SK-MEL-5 (cell line): ENCODE data around the gene ULK2. TPM values are rescaled to one million over a fixed set of nuclear protein-coding genes. Genes with fewer than 3 reads are reported as not detected.
"Not testable (repeated sequence)": the region's sequence is repeated elsewhere in the genome, so short reads cannot be mapped to it uniquely, and the experiment has no call there.

Experiments used
- DNase-seq: peaks from one replicate; pipeline ENCODE4 v3.0.0-alpha.2; 2016; ENCODE audit warnings: low read depth, low spot score
- in situ Hi-C: cut with HindIII; loops from 2 replicates; pipeline ENCODE4 v1.10.0; 2016; ENCODE audit warnings: low sequenced_read_pairs, high pct_unique_total_duplicates, low pct_unique_long_range_greater_than_20kb
- total RNA-seq: library from RNA; depleted of rRNA; stranded (reverse); fragments of >200 nt; shearing (Covaris generic); gene quantifications from 2 replicates; pipeline ENCODE4 v1.2.3, GENCODE V29; 2014

ULK2 gene
- total RNA-seq, 1 experiment from 2014 or later, result 6.5 TPM

DNA sequence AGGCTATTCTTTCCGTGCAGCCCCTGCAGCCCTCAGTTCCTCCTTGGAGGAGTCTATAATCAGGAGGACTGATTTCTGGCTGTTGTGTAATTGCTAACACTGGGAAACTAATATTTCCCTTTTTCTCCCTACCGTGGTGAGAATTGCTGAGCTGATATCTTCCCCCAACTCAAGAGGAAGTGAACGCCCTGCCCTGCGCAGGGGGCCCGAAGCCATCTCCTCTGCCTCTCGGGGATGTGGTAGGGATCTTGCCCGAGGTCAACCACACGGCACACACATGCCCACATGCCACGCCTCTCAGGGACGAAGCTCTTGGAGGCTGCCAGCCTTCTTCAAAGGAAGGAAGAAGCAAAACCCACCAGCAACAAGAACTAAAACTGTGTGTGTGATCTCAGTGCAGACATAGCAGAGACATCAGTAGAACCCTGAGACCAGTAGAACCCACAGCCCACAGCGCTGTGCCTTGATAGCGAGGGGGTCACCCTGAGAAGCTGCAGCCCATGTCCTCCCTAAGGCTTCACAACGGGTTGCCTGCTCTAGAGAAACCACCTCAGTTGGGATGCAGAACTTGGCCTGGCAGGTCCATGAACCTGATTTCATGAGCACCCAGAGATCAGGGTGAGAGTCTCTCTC is 8.9 kb upstream of the ULK2 start:
- in situ Hi-C loops, result no loop called here

GRCh38 chr17:19874256-19874655 is 6.5 kb upstream of the ULK2 start:
- in situ Hi-C loops, result no loop called here

More for the DNA sequence above, 8.9 kb upstream of the ULK2 start:
- DNase-seq, result no peak

DNA sequence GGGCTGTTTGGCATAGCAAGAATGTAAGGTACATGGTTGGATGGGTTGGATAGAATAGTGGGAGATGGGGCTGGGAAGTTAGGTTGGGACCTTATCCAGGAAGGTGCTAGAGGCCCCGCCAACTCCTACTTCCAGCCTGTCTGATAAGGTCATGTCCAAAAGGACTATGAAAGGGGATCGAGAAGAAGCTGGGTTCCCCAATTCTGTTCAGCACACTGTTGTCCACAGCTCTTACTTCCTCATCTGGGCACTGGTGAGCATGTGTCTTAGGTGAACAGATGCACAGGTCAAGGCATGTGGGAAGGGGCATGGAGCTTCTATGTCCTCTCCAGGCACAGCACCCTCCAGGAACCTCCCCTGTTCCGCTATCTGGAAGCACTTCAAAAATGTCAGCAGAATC is 5.6 kb upstream of the ULK2 start:
- in situ Hi-C loops, result no loop called here
- no peak for DNase-seq

More at GRCh38 chr17:19874256-19874655, 6.5 kb upstream of the ULK2 start:
- no peak for DNase-seq

GRCh38 chr17:19868079-19868395 is 301 bp upstream of the ULK2 start:
- in situ Hi-C loops, result no loop called here
- DNase-seq, result no peak

DNA sequence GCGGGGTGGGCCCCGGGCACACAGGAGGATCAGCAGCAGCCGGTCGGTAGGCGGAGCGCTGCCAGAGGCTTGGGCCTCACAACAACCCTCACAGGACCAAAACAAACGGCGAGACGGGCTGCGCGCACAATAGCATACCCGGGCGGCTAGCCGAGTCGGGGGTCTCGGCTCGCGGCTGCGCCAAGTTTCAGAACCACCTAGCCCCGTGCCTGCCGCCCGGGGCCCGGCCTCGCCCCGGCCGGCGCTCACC is 732 bp downstream of the ULK2 start:
- DNase-seq, result peak; percentile 44
- in situ Hi-C loops, result no loop called here

- DNase-seq, result no peak
- in situ Hi-C loops, result no loop called here
These were observed 2.7 kb downstream of the ULK2 start for GRCh38 chr17:19865021-19865420.

DNA sequence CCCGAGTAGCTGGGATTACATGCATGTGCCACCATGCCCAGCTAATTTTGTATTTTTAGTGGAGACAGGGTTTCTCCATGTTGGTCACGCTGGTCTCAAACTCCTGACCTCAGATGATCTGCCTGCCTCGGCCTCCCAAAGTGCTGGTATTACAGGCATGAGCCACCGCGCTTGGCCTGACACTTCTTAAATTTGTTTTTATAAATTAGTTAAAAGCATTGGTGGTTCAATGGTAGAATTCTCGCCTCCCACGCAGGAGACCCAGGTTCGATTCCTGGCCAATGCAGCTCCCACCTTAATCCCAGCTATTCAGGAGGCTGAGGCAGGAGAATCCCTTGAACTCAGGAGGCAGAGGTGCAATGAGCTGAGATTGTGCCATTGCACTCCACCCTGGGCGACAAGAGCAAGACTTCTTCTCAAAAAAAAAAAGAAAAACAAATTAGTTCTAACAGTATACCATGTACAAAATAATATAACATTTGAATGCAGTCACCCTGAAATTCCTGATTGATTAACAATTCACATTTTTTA is 7.0 kb downstream of the ULK2 start:
- DNase-seq, in situ Hi-C loops: not testable (repeated sequence)

DNA sequence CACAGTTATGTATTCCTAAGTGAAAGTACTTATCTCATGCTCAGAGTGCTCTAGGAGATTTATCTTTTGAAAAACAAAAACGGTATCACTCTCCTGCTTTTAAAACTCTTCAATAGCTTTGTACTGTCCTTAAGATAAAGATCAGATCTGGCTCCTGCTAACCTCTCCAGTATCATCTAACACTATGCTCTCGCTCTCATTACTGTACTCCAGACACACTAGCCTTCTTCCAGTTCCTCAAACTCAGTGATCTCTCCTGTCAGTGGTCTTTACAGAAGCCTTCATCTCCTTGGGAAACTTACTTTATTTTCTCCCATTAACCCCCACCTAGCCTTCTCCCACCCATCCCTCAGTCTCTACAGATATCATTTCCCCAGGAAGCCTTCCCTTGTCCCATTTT is 10.1 kb downstream of the ULK2 start:
- in situ Hi-C loops, result no loop called here
- DNase-seq, result no peak

DNA sequence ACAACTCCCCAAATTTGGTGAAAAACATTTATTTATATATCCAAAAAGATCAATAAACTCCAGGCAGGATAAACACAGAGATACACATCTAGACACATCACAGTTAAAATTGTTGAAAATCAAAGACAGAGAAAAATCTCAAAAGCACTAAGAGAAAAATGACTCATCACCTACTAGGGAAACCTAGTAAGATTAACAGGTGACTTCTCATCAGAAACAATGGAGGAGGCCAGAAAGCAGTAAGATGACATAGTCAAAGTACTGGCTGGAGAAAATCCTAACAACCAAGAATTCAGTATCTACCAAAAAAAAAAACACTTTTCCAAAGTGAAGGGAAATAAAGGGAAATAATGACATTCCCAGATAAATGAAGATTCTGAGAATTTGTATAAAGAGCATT is 33.8 kb downstream of the ULK2 start:
- in situ Hi-C loops, result no loop called here
- DNase-seq, result no peak

- DNase-seq, result no peak
- in situ Hi-C loops, result no loop called here
These were observed 37.7 kb downstream of the ULK2 start for GRCh38 chr17:19830061-19830460.

GRCh38 chr17:19812407-19812806 is 55.3 kb downstream of the ULK2 start:
- peak; percentile 55 for DNase-seq
- in situ Hi-C loops, result no loop called here

GRCh38 chr17:19805006-19805405 is 62.7 kb downstream of the ULK2 start:
- in situ Hi-C loops, result no loop called here
- no peak for DNase-seq

DNA sequence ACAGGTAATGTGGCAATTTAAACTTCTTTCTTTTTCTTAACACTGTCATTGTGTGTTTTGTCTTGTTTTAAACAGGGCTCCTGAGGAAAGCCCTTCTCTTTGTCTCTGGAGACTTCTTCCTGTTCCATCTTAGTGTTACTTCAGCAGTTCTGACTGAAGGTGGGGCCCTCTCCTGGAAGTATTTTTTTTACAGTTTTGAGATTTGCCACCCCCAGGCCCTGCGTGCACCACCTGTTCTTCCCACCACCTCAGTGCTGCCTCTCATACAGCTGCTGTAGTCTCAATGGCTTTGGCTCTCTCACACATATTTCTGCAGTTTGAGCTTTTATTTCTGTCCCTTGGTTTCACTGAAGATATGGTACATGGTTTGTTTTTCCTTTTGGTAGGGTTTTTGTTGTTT is 67.2 kb downstream of the ULK2 start:
- in situ Hi-C loops, result no loop called here
- no peak for DNase-seq

GRCh38 chr17:19799796-19800195 is 67.9 kb downstream of the ULK2 start:
- in situ Hi-C loops, result no loop called here
- DNase-seq, result no peak

- in situ Hi-C loops, result no loop called here
- DNase-seq, result no peak
These were observed 71.3 kb downstream of the ULK2 start for GRCh38 chr17:19796457-19796856.

DNA sequence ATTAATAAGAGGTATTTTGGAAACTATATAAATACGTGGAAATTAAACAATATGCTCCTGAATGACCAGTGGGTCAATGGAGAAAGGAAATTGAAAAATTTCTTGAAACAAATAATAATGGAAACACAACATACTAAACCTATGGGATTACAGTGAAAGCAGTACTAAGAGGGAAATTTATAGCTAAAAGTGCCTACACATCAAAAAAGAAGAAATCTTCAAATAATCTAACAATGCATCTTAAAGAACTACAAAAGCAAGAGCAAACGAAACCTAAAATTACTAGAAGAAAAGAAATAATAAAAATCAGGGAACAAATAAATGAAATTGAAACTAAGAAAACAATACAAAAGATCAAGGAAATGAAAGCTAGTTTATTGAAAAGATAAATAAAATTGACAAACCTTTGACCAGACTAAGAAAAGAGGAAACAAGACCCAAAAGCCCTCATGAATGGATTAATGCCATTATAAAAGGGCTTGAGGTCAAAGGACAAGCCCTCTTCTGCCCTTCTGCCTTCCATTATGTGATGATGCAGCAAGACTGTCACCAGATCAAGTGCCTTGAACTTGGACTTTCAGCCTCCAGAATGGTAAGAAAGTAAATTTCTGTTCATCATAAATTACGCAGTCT is 75.7 kb downstream of the ULK2 start:
- in situ Hi-C loops, result no loop called here
- no peak for DNase-seq

- in situ Hi-C loops, result no loop called here
- no peak for DNase-seq
These were observed 79.9 kb downstream of the ULK2 start for GRCh38 chr17:19787733-19788357.

DNA sequence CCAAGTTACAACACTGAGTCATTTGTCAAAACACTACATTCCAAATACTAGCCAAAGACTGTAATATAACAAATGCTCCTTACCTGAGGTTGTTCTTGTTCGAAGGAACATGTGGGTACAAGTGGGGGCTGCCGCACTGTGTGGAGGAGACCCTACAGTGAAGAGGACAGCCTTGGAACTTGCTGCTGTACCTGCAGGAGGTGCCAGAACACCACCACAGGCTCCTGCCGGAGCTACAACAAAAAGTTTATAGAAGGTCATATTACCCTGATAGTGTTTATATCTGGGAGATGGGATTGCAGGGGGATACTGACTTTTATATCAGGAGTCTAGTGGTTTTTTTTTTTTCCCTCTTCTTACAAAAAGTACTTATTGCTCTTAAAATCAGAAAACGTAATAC is 81.9 kb downstream of the ULK2 start:
- in situ Hi-C loops, result no loop called here
- peak; percentile 28 for DNase-seq
